Measurements from ENCODE around the gene FSCN2.
A peak's percentile ranks its signal among the peaks of the same experiment; 100 is the strongest.

Gene FSCN2

GRCh38 chr17:81539961-81540675 lies 11.9 kb downstream of the FSCN2 start:
- DNase-seq (ENCODE audit: low read depth) = no peak

GRCh38 chr17:81540676-81541027 lies 12.5 kb downstream of the FSCN2 start:
- DNase-seq (ENCODE audit: low read depth) = no peak

GRCh38 chr17:81541123-81541522 lies 12.9 kb downstream of the FSCN2 start:
- no peak for DNase-seq (ENCODE audit: low read depth)

GRCh38 chr17:81542431-81543338 lies 14.5 kb downstream of the FSCN2 start:
- DNase-seq (ENCODE audit: low read depth) = no peak

GRCh38 chr17:81543339-81543675 lies 15.1 kb downstream of the FSCN2 start:
- no peak for DNase-seq (ENCODE audit: low read depth)

- DNase-seq (ENCODE audit: low read depth) = no peak
Measured at GRCh38 chr17:81543756-81544155, 15.6 kb downstream of the FSCN2 start.

GRCh38 chr17:81544281-81544974 lies 16.3 kb downstream of the FSCN2 start:
- DNase-seq (ENCODE audit: low read depth) = no peak

GRCh38 chr17:81545160-81545949 lies 17.2 kb downstream of the FSCN2 start:
- no peak for DNase-seq (ENCODE audit: low read depth)

GRCh38 chr17:81546906-81547613 lies 18.9 kb downstream of the FSCN2 start:
- DNase-seq (ENCODE audit: low read depth) = no peak

GRCh38 chr17:81547614-81547982 lies 19.4 kb downstream of the FSCN2 start:
- DNase-seq (ENCODE audit: low read depth) = no peak

GRCh38 chr17:81549031-81549557 lies 20.9 kb downstream of the FSCN2 start:
- DNase-seq (ENCODE audit: low read depth) = no peak

GRCh38 chr17:81549826-81550225 lies 21.6 kb downstream of the FSCN2 start:
- DNase-seq (ENCODE audit: low read depth) = no peak

- no peak for DNase-seq (ENCODE audit: low read depth)
Measured at GRCh38 chr17:81550285-81550684, 22.1 kb downstream of the FSCN2 start.

GRCh38 chr17:81550830-81551457 lies 22.8 kb downstream of the FSCN2 start:
- DNase-seq (ENCODE audit: low read depth) = no peak

- DNase-seq (ENCODE audit: low read depth) = no peak
Measured at GRCh38 chr17:81551458-81552243, 23.5 kb downstream of the FSCN2 start.

- DNase-seq (ENCODE audit: low read depth) = peak; percentile 71
Measured at GRCh38 chr17:81552244-81553017, 24.3 kb downstream of the FSCN2 start, which contains the start of gene FAAP100. Gene FAAP100 (minus strand): TSS chr17:81552353. CDS start chr17:81552330, 23 bp downstream.

GRCh38 chr17:81553018-81553615 lies 24.9 kb downstream of the FSCN2 start:
- DNase-seq (ENCODE audit: low read depth) = peak; percentile 72

GRCh38 chr17:81553616-81554181 lies 25.5 kb downstream of the FSCN2 start:
- DNase-seq (ENCODE audit: low read depth) = no peak

All from T-helper 22 cell (primary cell).